T-cell (primary cell): ENCODE data around the gene MRPL20. TPM values are rescaled to one million over a fixed set of nuclear protein-coding genes. Genes with fewer than 3 reads are reported as not detected.
A peak's percentile ranks its signal among the peaks of the same experiment; 100 is the strongest.

Experiments
- ATAC-seq, 4 experiments: fragments of 200-7000 bp in 3 of 4; fragments of 150-1000 bp in 1 of 4; cut with Tn5 transposase; replicated peaks in 1 of 4; 1 replicate in 3 of 4; 2 replicates in 1 of 4; pipeline ENCODE4 v1.10.0; 2021; ENCODE audit warnings: moderate library complexity in 3 of 4, mild to moderate bottlenecking in 2 of 4, moderate number of reproducible peaks in 1 of 4
- CTCF ChIA-PET, 2 donors: fragments of 300-600 bp; sonication (Branson Sonifier 250); formaldehyde crosslinking; loops; one replicate each; lab custom pipeline; 2022; ENCODE audit warnings: antibody characterized with exemption in 2 of 2; lab: Charles Lee
- POLR2A ChIA-PET, 2 donors: fragments of 300-600 bp; sonication (Branson Sonifier 250); formaldehyde crosslinking; loops; one replicate each; lab custom pipeline; 2022; ENCODE audit warnings: antibody characterized with exemption in 2 of 2; lab: Charles Lee
- DNase-seq, 35 experiments: peaks; one replicate each; pipeline versions ENCODE4 v3.0.0 to v3.0.0-alpha.2; 2013 to 2023
- H3K27ac ChIP-seq: one replicate; pipeline ENCODE4 v1.5.1; 2013; ENCODE audit warnings: low read length
- H3K27me3 ChIP-seq, 2 experiments: replicated peaks in 1 of 2; 1 replicate in 1 of 2; 2 replicates in 1 of 2; pipeline versions ENCODE4 v1.6.1 to v1.7.0; 2013; ENCODE audit warnings: low read length in 1 of 2, mixed read lengths in 1 of 2; ENCODE audit not compliant: control insufficient read depth in 2 of 2, insufficient read depth in 2 of 2; ENCODE audit errors: extremely low read depth in 1 of 2
- H3K36me3 ChIP-seq, 2 donors: 1 replicate in 1 of 2; 2 replicates in 1 of 2; pipeline versions ENCODE4 v1.6.1 to v1.7.0; 2013; ENCODE audit warnings: low read length in 1 of 2; ENCODE audit not compliant: control insufficient read depth in 2 of 2, insufficient read depth in 1 of 2; ENCODE audit errors: extremely low read depth in 1 of 2
- H3K4me1 ChIP-seq, 2 experiments: 1 replicate in 1 of 2; 2 replicates in 1 of 2; pipeline versions ENCODE4 v1.6.1 to v1.7.0; 2013; ENCODE audit warnings: low read length in 2 of 2, mixed read lengths in 1 of 2; ENCODE audit not compliant: insufficient read depth in 2 of 2, control insufficient read depth in 1 of 2; ENCODE audit errors: extremely low read depth in 1 of 2
- H3K4me3 ChIP-seq, 2 donors: 1 replicate in 1 of 2; 2 replicates in 1 of 2; pipeline versions ENCODE4 v1.5.1 to v1.7.0; 2013; ENCODE audit warnings: mild to moderate bottlenecking in 2 of 2, low read length in 1 of 2, moderate library complexity in 1 of 2; ENCODE audit not compliant: control insufficient read depth in 1 of 2; ENCODE audit errors: extremely low read depth in 1 of 2
- H3K9me3 ChIP-seq: 2 replicates; pipeline ENCODE4 v1.7.0; 2013
- H3K27ac Mint-ChIP-seq, 2 donors: one replicate each; pipeline ENCODE4 v1.8.0; 2020 to 2021; ENCODE audit warnings: mild to moderate bottlenecking in 2 of 2, mixed read lengths in 2 of 2
- H3K27me3 Mint-ChIP-seq, 2 donors: one replicate each; pipeline ENCODE4 v1.8.0; 2021 to 2022; ENCODE audit warnings: mixed read lengths in 2 of 2
- H3K36me3 Mint-ChIP-seq: one replicate; pipeline ENCODE4 v1.8.0; 2021; ENCODE audit warnings: mixed read lengths
- H3K4me1 Mint-ChIP-seq, 3 donors: one replicate each; pipeline ENCODE4 v1.8.0; 2020 to 2022; ENCODE audit warnings: mixed read lengths in 3 of 3, mild to moderate bottlenecking in 1 of 3
- H3K4me3 Mint-ChIP-seq, 3 donors: one replicate each; pipeline ENCODE4 v1.8.0; 2020 to 2022; ENCODE audit warnings: mild to moderate bottlenecking in 3 of 3, mixed read lengths in 3 of 3, moderate library complexity in 3 of 3
- H3K9me3 Mint-ChIP-seq, 3 donors: one replicate each; pipeline ENCODE4 v1.8.0; 2020 to 2022; ENCODE audit warnings: mixed read lengths in 3 of 3
- WGBS: methylation state at CpG from one replicate; pipeline ENCODE4 v1.1.5; 2013; ENCODE audit warnings: missing lambda C conversion rate; ENCODE audit not compliant: insufficient coverage; 5-methylcytosine and 5-hydroxymethylcytosine counted together
- total RNA-seq, 35 experiments: library from RNA in 6 of 35; stranded (reverse) in 6 of 35; fragments of 120-200 nt in 1 of 35; gene quantifications; one replicate each; pipeline versions ENCODE4 v1.2.1 to v1.2.4 and lab custom pipeline; 2013 to 2026

MRPL20 gene
- total RNA-seq, 5 donors from 2014 or later (not counting 1 experiment from before 2014, with no cell fraction given): 106 to 123 (median 114) TPM

GRCh38 chr1:1427106-1427819 is 20.2 kb upstream of the MRPL20 start:
- ChIA-PET POLR2A (no interaction called here), CTCF (no interaction called here)
- Histone ChIP-seq H3K27ac (no peak overlapping the region), H3K4me3 (no peak overlapping the region), H3K36me3 (no peaks in the 10 kb centered on the region), H3K9me3 (no peaks in the 10 kb centered on the region), H3K4me1 (peaks cover 0 to 10% of the 10 kb centered on the region in 2 experiments), H3K27me3 (peaks cover 0 to 82% of the 10 kb centered on the region in 2 experiments)
- WGBS: 10% methylated on average over 54 of the region's 66 CpGs
- no peaks in the 10 kb centered on the region for H3K36me3 Mint-ChIP-seq
- H3K4me1 Mint-ChIP-seq: peaks cover 3 to 7% (median 3%) of the 10 kb centered on the region in 3 donors
- DNase-seq (no peak), ATAC-seq (peak in 2 of 4 experiments; percentile 21 to 31)
- no peak overlapping the region for H3K27ac Mint-ChIP-seq
- H3K27me3 Mint-ChIP-seq: peaks cover 12 to 38% of the 10 kb centered on the region in 2 donors
- peak overlapping the region in 1 of 3 donors; percentile 35 for H3K4me3 Mint-ChIP-seq
- no peaks in the 10 kb centered on the region for H3K9me3 Mint-ChIP-seq

- no peak for DNase-seq
- H3K27ac Mint-ChIP-seq: no peak overlapping the region
- H3K9me3 Mint-ChIP-seq: no peaks in the 10 kb centered on the region
- peak in 3 of 4 experiments; percentile 10 to 67 (median 16) for ATAC-seq
- Histone ChIP-seq H3K27me3 (peaks cover 0 to 82% of the 10 kb centered on the region in 2 experiments), H3K27ac (no peak overlapping the region), H3K4me1 (peaks cover 0 to 10% of the 10 kb centered on the region in 2 experiments), H3K9me3 (no peaks in the 10 kb centered on the region), H3K36me3 (no peaks in the 10 kb centered on the region), H3K4me3 (no peak overlapping the region)
- H3K36me3 Mint-ChIP-seq: no peaks in the 10 kb centered on the region
- ChIA-PET CTCF (interaction anchor here (0.6 kb wide), 2 partner anchors 25 to 30 kb away, joined by 7 to 8 read pairs; no protein-coding TSS in a partner anchor), POLR2A (no interaction called here)
- peak overlapping the region in 1 of 3 donors; percentile 35 for H3K4me3 Mint-ChIP-seq
- 3% methylated on average over 10 of the region's 19 CpGs for WGBS
- H3K4me1 Mint-ChIP-seq: peaks cover 3 to 7% (median 3%) of the 10 kb centered on the region in 3 donors
- peaks cover 14 to 39% of the 10 kb centered on the region in 2 donors for H3K27me3 Mint-ChIP-seq
Measured at GRCh38 chr1:1426496-1427105, 19.5 kb upstream of the MRPL20 start.

- Mint-ChIP-seq H3K4me3 (peak overlapping the region in 1 of 3 donors; percentile 35), H3K36me3 (no peaks in the 10 kb centered on the region), H3K9me3 (no peaks in the 10 kb centered on the region), H3K27ac (no peak overlapping the region), H3K4me1 (peaks cover 3 to 7% (median 3%) of the 10 kb centered on the region in 3 donors), H3K27me3 (peaks cover 14 to 40% of the 10 kb centered on the region in 2 donors)
- H3K9me3 ChIP-seq: no peaks in the 10 kb centered on the region
- ChIA-PET CTCF (interaction anchor here (0.6 kb wide), 2 partner anchors 26 to 29 kb away, joined by 7 to 8 read pairs; no protein-coding TSS in a partner anchor), POLR2A (no interaction called here)
- no peak overlapping the region for H3K27ac ChIP-seq
- H3K27me3 ChIP-seq: peaks cover 0 to 82% of the 10 kb centered on the region in 2 experiments
- H3K36me3 ChIP-seq: no peaks in the 10 kb centered on the region
- peaks cover 0 to 12% of the 10 kb centered on the region in 2 experiments for H3K4me1 ChIP-seq
- DNase-seq (no peak), ATAC-seq (peak in 2 of 4 experiments; percentile 30 to 32)
- WGBS: 60% methylated on average over 33 of the region's 33 CpGs
- no peak overlapping the region for H3K4me3 ChIP-seq
Measured at GRCh38 chr1:1425753-1426495, 18.8 kb upstream of the MRPL20 start.

GRCh38 chr1:1425426-1425752 is 18.3 kb upstream of the MRPL20 start:
- CTCF ChIA-PET: no interaction called here
- peaks cover 3 to 7% (median 3%) of the 10 kb centered on the region in 3 donors for H3K4me1 Mint-ChIP-seq
- H3K27me3 ChIP-seq: peaks cover 0 to 82% of the 10 kb centered on the region in 2 experiments
- POLR2A ChIA-PET: no interaction called here
- peaks cover 14 to 43% of the 10 kb centered on the region in 2 donors for H3K27me3 Mint-ChIP-seq
- no peak overlapping the region for H3K4me3 ChIP-seq
- no peak overlapping the region for H3K27ac Mint-ChIP-seq
- H3K36me3 ChIP-seq: no peaks in the 10 kb centered on the region
- H3K4me3 Mint-ChIP-seq: no peak overlapping the region
- H3K27ac ChIP-seq: no peak overlapping the region
- WGBS: 83% methylated on average over 4 of the region's 12 CpGs
- ATAC-seq: no peak
- no peaks in the 10 kb centered on the region for H3K36me3 Mint-ChIP-seq
- no peaks in the 10 kb centered on the region for H3K9me3 Mint-ChIP-seq
- H3K9me3 ChIP-seq: no peaks in the 10 kb centered on the region
- peaks cover 0 to 14% of the 10 kb centered on the region in 2 experiments for H3K4me1 ChIP-seq
- DNase-seq: no peak

GRCh38 chr1:1424707-1425106 is 17.6 kb upstream of the MRPL20 start:
- Histone ChIP-seq H3K4me3 (no peak overlapping the region), H3K27ac (no peak overlapping the region), H3K27me3 (peaks cover 0 to 77% of the 10 kb centered on the region in 2 experiments), H3K4me1 (peaks cover 0 to 14% of the 10 kb centered on the region in 2 experiments), H3K9me3 (no peaks in the 10 kb centered on the region), H3K36me3 (no peaks in the 10 kb centered on the region)
- H3K9me3 Mint-ChIP-seq: no peaks in the 10 kb centered on the region
- no peaks in the 10 kb centered on the region for H3K36me3 Mint-ChIP-seq
- ChIA-PET POLR2A (no interaction called here), CTCF (no interaction called here)
- no peak overlapping the region for H3K4me3 Mint-ChIP-seq
- H3K27me3 Mint-ChIP-seq: peaks cover 11 to 40% of the 10 kb centered on the region in 2 donors
- DNase-seq (no peak), ATAC-seq (no peak)
- H3K4me1 Mint-ChIP-seq: peaks cover 3 to 7% (median 3%) of the 10 kb centered on the region in 3 donors
- WGBS: 98% methylated on average over 5 of the region's 15 CpGs
- no peak overlapping the region for H3K27ac Mint-ChIP-seq

GRCh38 chr1:1423245-1423597 is 16.1 kb upstream of the MRPL20 start:
- DNase-seq (no peak), ATAC-seq (no peak)
- Histone ChIP-seq H3K36me3 (no peaks in the 10 kb centered on the region), H3K27me3 (peaks cover 0 to 71% of the 10 kb centered on the region in 2 experiments), H3K4me3 (no peak overlapping the region), H3K4me1 (peaks cover 0 to 14% of the 10 kb centered on the region in 2 experiments), H3K9me3 (no peaks in the 10 kb centered on the region), H3K27ac (no peak overlapping the region)
- WGBS: 100% methylated on average over 3 of the region's 7 CpGs
- no peak overlapping the region for H3K4me3 Mint-ChIP-seq
- H3K36me3 Mint-ChIP-seq: no peaks in the 10 kb centered on the region
- CTCF ChIA-PET: no interaction called here
- H3K27me3 Mint-ChIP-seq: peaks cover 7 to 33% of the 10 kb centered on the region in 2 donors
- H3K27ac Mint-ChIP-seq: no peak overlapping the region
- POLR2A ChIA-PET: no interaction called here
- H3K4me1 Mint-ChIP-seq: peaks cover 0 to 2% (median under 1%) of the 10 kb centered on the region in 3 donors
- H3K9me3 Mint-ChIP-seq: no peaks in the 10 kb centered on the region
